OCI-LY3 (cell line): Measurements from ENCODE around the gene SSU72.
A peak's percentile ranks its signal among the peaks of the same experiment; 100 is the strongest.
"Not testable (repeated sequence)": the region's sequence is repeated elsewhere in the genome, so short reads cannot be mapped to it uniquely, and the experiment has no call there.

ENCODE experiments used
- H2AFZ ChIP-seq: fragments of 200-600, 300-600 bp; shearing (Covaris generic); 2 replicates; pipeline ENCODE4 v1.6.0; 2014; ENCODE audit warnings: antibody characterized with exemption, low read depth, low read length
- H3K27ac ChIP-seq: fragments of 200-600, 300-600 bp; sonication (generic); 2 replicates; pipeline ENCODE4 v1.5.1; 2014; ENCODE audit warnings: mild to moderate bottlenecking, low read length, moderate library complexity, mixed read lengths
- H3K27me3 ChIP-seq: fragments of 200-600, 300-600 bp; sonication (generic); 2 replicates; pipeline ENCODE4 v1.6.1; 2014; ENCODE audit warnings: low read depth, low read length, mixed read lengths
- H3K36me3 ChIP-seq: fragments of 200-600, 300-600 bp; sonication (generic); replicated peaks from 2 replicates; pipeline ENCODE3; 2014; ENCODE audit warnings: low read depth, low read length, mixed read lengths
- H3K4me1 ChIP-seq: fragments of 300-600, 200-600 bp; sonication (generic); 2 replicates; pipeline ENCODE4 v1.6.1; 2014; ENCODE audit warnings: low read length, mixed read lengths
- H3K4me2 ChIP-seq: fragments of 200-600, 300-600 bp; sonication (generic); 2 replicates; pipeline ENCODE4 v1.6.1; 2014; ENCODE audit warnings: low read length, mixed read lengths
- H3K4me3 ChIP-seq: fragments of 300-600, 200-600 bp; sonication (generic); 2 replicates; pipeline ENCODE4 v1.5.1; 2014; ENCODE audit warnings: antibody characterized with exemption, mild to moderate bottlenecking, low read length, moderate library complexity
- H3K79me2 ChIP-seq: fragments of 300-600, 200-600 bp; shearing (Covaris generic); 2 replicates; pipeline ENCODE4 v1.6.1; 2014; ENCODE audit warnings: mild to moderate bottlenecking, low read length, mixed read lengths
- H3K9ac ChIP-seq: fragments of 300-600, 200-600 bp; shearing (Covaris generic); 2 replicates; pipeline ENCODE4 v1.6.0; 2014; ENCODE audit warnings: mild to moderate bottlenecking, low read length, moderate library complexity
- H3K9me3 ChIP-seq: fragments of 200-600, 300-600 bp; shearing (Covaris generic); 2 replicates; pipeline ENCODE4 v1.6.1; 2014; ENCODE audit warnings: low read length, mixed read lengths; ENCODE audit not compliant: insufficient read depth
- H4K20me1 ChIP-seq: fragments of 200-600, 300-600 bp; sonication (generic); 2 replicates; pipeline ENCODE4 v1.6.1; 2016; ENCODE audit warnings: low read length, mixed read lengths; ENCODE audit not compliant: insufficient read depth
- CTCF ChIP-seq: fragments of 200-600, 300-600 bp; sonication (generic); IDR thresholded peaks from 2 replicates; pipeline ENCODE4 v1.5.1; 2014; ENCODE audit warnings: antibody characterized with exemption, low read length, low read depth
- EZH2phosphoT487 ChIP-seq: fragments of 200-600 bp; shearing (Covaris generic); IDR thresholded peaks from 2 replicates; pipeline ENCODE4 v1.6.1; 2018; ENCODE audit warnings: antibody characterized with exemption, mixed run types, low read depth

Gene SSU72

GRCh38 chr1:1596493-1597274 lies 22.0 kb upstream of the SSU72 start:
- Histone ChIP-seq H4K20me1 (no peaks in the 10 kb centered on the region), H3K9ac (no peak overlapping the region), H3K27ac (no peak overlapping the region), H3K4me3 (no peak overlapping the region), H3K79me2 (no peaks in the 10 kb centered on the region), H3K27me3 (peaks cover 12% of the 10 kb centered on the region; the same call in 1 of the 2 replicates), H3K36me3 (no peaks in the 10 kb centered on the region), H3K9me3 (no peaks in the 10 kb centered on the region), H3K4me1 (peaks cover 13% of the 10 kb centered on the region), H2AFZ (no peak overlapping the region), H3K4me2 (peak overlapping the region; percentile 26)
- TF ChIP-seq CTCF (no peak), EZH2phosphoT487 (no peak)

- not testable (repeated sequence) for H4K20me1 ChIP-seq, H3K36me3 ChIP-seq, H2AFZ ChIP-seq, H3K9me3 ChIP-seq, H3K9ac ChIP-seq, H3K4me2 ChIP-seq, H3K79me2 ChIP-seq, H3K4me3 ChIP-seq, H3K27ac ChIP-seq
- H3K4me1 ChIP-seq, result peaks cover 13% of the 10 kb centered on the region
- H3K27me3 ChIP-seq, result peaks cover 12% of the 10 kb centered on the region; the same call in 1 of the 2 replicates
These were observed 20.7 kb upstream of the SSU72 start for GRCh38 chr1:1595341-1595740.

- H3K79me2 ChIP-seq, result no peaks in the 10 kb centered on the region
- H4K20me1 ChIP-seq, result no peaks in the 10 kb centered on the region
- H3K27ac ChIP-seq, result no peak overlapping the region
- no peak overlapping the region for H3K4me3 ChIP-seq
- no peaks in the 10 kb centered on the region for H3K9me3 ChIP-seq
- peaks cover 12% of the 10 kb centered on the region; the same call in 1 of the 2 replicates for H3K27me3 ChIP-seq
- no peaks in the 10 kb centered on the region for H3K36me3 ChIP-seq
- H2AFZ ChIP-seq, result no peak overlapping the region
- peaks cover 13% of the 10 kb centered on the region for H3K4me1 ChIP-seq
- no peak overlapping the region for H3K4me2 ChIP-seq
- H3K9ac ChIP-seq, result no peak overlapping the region
- TF ChIP-seq EZH2phosphoT487 (no peak), CTCF (no peak)
These were observed 20.1 kb upstream of the SSU72 start for GRCh38 chr1:1594602-1595260.

- no peak overlapping the region for H3K27ac ChIP-seq
- H4K20me1 ChIP-seq, result no peaks in the 10 kb centered on the region
- peaks cover 13% of the 10 kb centered on the region for H3K4me1 ChIP-seq
- H3K4me3 ChIP-seq, result no peak overlapping the region
- no peaks in the 10 kb centered on the region for H3K36me3 ChIP-seq
- peaks cover 12% of the 10 kb centered on the region; the same call in 1 of the 2 replicates for H3K27me3 ChIP-seq
- no peak overlapping the region for H3K4me2 ChIP-seq
- no peaks in the 10 kb centered on the region for H3K79me2 ChIP-seq
- H3K9me3 ChIP-seq, result no peaks in the 10 kb centered on the region
- no peak for TF ChIP-seq EZH2phosphoT487
- no peak for TF ChIP-seq CTCF
- no peak overlapping the region for H3K9ac ChIP-seq
- no peak overlapping the region for H2AFZ ChIP-seq
These were observed 19.4 kb upstream of the SSU72 start for GRCh38 chr1:1593834-1594601.
